HFF-Myc (cell line): ENCODE measurements around the gene LRIG1.

Source experiments
- DNase-seq: peaks from one replicate; pipeline ENCODE4 v3.0.0-alpha.2; 2011; ENCODE audit warnings: low read depth; ENCODE audit errors: extremely low read depth
- H3K4me3 ChIP-seq: replicated peaks from 2 replicates; pipeline ENCODE4 v1.5.1; 2011; ENCODE audit warnings: low read depth, mild to moderate bottlenecking, control low read depth, low read length
- TF ChIP-seq, protein P1 (sequence below): IDR thresholded peaks from 2 replicates; pipeline ENCODE4 v1.5.1; 2012; ENCODE audit warnings: mild to moderate bottlenecking, low read depth, low read length, control low read depth; ENCODE audit errors: missing control alignments

Gene LRIG1

DNA sequence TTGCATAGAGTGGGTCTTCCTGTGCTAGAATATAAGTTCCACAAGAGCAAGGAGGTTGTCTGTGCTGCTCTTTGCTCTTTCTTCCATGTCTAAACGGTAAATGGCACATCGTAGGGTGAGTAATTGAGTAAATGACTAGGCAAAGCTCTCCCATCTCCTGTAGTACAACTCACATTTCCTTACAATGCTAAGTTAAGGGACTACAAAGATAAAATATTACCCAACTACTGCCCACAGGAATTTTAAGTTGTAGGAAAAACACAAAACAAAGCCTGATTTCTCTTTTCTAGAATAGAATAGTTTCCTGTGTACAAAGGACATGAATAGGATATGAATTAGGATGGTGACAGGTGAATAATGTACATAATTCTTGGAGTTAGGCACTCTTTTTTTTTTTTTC, 19.9 kb upstream of the LRIG1 start:
- TF ChIP-seq, protein P1, sequence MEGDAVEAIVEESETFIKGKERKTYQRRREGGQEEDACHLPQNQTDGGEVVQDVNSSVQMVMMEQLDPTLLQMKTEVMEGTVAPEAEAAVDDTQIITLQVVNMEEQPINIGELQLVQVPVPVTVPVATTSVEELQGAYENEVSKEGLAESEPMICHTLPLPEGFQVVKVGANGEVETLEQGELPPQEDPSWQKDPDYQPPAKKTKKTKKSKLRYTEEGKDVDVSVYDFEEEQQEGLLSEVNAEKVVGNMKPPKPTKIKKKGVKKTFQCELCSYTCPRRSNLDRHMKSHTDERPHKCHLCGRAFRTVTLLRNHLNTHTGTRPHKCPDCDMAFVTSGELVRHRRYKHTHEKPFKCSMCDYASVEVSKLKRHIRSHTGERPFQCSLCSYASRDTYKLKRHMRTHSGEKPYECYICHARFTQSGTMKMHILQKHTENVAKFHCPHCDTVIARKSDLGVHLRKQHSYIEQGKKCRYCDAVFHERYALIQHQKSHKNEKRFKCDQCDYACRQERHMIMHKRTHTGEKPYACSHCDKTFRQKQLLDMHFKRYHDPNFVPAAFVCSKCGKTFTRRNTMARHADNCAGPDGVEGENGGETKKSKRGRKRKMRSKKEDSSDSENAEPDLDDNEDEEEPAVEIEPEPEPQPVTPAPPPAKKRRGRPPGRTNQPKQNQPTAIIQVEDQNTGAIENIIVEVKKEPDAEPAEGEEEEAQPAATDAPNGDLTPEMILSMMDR, result no peak
- DNase-seq, result no peak
- H3K4me3 ChIP-seq, result no peak overlapping the region

- DNase-seq, result no peak
- TF ChIP-seq, protein P1, result no peak
- no peak overlapping the region for H3K4me3 ChIP-seq
Observed at GRCh38 chr3:66518644-66519043, 17.8 kb upstream of the LRIG1 start.

GRCh38 chr3:66518126-66518525, 17.3 kb upstream of the LRIG1 start:
- DNase-seq, result no peak
- TF ChIP-seq, protein P1, result no peak
- no peak overlapping the region for H3K4me3 ChIP-seq

DNA sequence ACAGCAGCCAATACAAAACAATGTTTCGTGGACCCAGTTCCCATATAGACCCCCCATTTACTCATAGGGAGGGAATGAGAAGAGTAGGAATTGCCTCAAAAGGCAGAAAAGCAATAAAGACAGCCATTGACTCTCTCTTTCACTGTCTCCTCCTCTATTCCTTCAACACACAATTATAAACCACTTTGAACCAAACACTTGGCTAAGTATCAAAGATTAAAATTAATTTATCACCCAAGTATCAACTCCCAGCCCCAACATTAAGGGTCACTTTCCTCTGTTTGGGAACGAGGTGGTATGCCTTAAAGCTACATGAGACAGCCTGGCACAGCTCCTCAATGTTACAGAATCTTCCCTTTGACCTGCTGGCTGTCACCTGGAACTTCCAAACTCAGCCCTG, 16.4 kb upstream of the LRIG1 start:
- TF ChIP-seq, protein P1, result no peak
- no peak overlapping the region for H3K4me3 ChIP-seq
- DNase-seq, result no peak

- TF ChIP-seq, protein P1, result no peak
- no peak for DNase-seq
Observed at GRCh38 chr3:66508461-66508860, 7.6 kb upstream of the LRIG1 start.

DNA sequence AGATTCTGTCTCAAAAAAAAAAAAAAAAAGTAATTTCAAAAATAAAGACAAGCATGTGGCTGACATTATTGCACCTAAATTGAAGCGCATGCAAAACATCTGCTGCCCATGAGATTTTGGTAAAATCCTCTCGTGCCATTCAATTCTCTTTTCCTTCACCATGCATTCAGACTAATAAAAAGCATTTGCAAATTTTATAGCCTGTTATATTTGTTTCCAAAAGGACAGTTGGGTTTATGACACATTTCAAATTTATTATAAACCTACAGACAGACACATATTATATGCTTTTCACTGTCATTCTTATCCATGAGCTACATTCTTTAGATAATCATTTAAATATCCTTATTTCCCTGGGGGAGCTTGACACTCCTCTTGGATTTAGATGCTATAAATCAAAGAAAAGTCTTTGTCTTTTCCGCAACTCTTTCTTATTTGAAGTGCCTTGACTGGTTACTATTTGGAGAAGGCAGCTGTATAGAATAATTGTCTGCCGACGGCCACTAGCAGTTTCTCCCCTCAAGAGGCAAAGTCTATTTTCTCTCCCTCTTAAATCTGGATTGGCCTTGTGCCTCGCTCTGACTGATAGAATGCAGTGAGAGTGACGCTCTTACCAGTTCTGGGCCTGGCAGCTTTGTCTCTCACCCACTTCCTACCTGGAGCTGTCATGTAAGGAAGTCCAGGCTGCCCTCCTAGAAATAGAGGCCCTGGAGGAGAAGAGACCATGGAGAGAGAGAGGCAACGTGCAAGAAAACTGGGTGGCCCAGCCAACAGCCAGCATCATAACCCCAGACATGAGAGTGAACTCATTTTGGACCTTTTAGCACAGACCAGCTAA, 6.8 kb upstream of the LRIG1 start:
- no peak for DNase-seq
- TF ChIP-seq, protein P1, result no peak
- H3K4me3 ChIP-seq, result no peak overlapping the region

More at GRCh38 chr3:66508461-66508860, 7.6 kb upstream of the LRIG1 start:
- H3K4me3 ChIP-seq, result no peak overlapping the region
